PC-9 (cell line): ENCODE data around the gene ZMYM4.

ENCODE experiments used
- CTCF ChIP-seq: fragments of 200-600 bp; sonication (generic); conservative IDR thresholded peaks from 2 replicates; pipeline ENCODE4 v1.6.1; 2017; ENCODE audit warnings: mixed run types, antibody characterized with exemption, mild to moderate bottlenecking, moderate library complexity
- EZH2 ChIP-seq: fragments of 200-600 bp; sonication (generic); IDR thresholded peaks from 2 replicates; pipeline ENCODE4 v1.8.0; 2017; ENCODE audit warnings: antibody characterized with exemption, low read depth

DNA sequence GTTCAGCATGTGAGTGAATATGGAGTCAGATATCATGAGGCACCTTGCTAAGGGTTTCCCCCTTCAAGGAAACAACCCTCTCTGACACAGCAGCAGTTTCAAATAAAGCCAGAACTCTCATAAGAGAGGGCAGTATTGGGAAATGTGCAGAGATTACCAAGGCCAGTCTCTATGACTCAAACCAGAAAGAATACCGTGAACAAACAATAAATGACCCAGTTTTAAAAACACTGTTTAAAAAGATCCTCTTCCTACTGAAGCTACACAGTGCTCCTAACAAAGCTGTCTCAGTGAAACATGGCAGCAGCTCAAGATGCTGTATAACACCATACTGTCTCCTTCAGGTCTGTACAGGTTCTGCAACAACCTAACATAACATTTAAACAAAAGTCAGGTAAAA, 186.1 kb downstream of the ZMYM4 start:
- TF ChIP-seq CTCF = no peak
- no peak for TF ChIP-seq EZH2
